Lower lobe of right lung (tissue), 2 donors: ENCODE results near the gene ITGB5. TPM values are rescaled to one million over a fixed set of nuclear protein-coding genes. Genes with fewer than 3 reads are reported as not detected.
A peak's percentile ranks its signal among the peaks of the same experiment; 100 is the strongest.

Experiments
- ATAC-seq, 2 donors: fragments of 200-7000 bp; cut with Tn5 transposase; one replicate each; pipeline ENCODE4 v1.9.1; 2020 to 2022; ENCODE audit warnings: mild to moderate bottlenecking in 2 of 2, moderate library complexity in 2 of 2
- DNase-seq: peaks from one replicate; pipeline ENCODE4 v3.0.0-alpha.2; 2020
- H3K27ac ChIP-seq: fragments of 200-600 bp; one replicate; pipeline ENCODE4 v1.8.0; 2022
- H3K27me3 ChIP-seq: fragments of 200-600 bp; one replicate; pipeline ENCODE4 v1.8.0; 2022; ENCODE audit warnings: low read depth
- H3K36me3 ChIP-seq: fragments of 200-600 bp; one replicate; pipeline ENCODE4 v1.8.0; 2022; ENCODE audit warnings: mild to moderate bottlenecking
- H3K4me1 ChIP-seq: fragments of 200-600 bp; one replicate; pipeline ENCODE4 v1.8.0; 2022
- H3K4me3 ChIP-seq: fragments of 200-600 bp; one replicate; pipeline ENCODE4 v1.8.0; 2022; ENCODE audit warnings: mild to moderate bottlenecking
- H3K9me3 ChIP-seq: fragments of 200-600 bp; one replicate; pipeline ENCODE4 v1.8.0; 2022
- CTCF ChIP-seq: fragments of 200-600 bp; IDR thresholded peaks from one replicate; pipeline ENCODE4 v1.8.0; 2022; ENCODE audit warnings: antibody characterized with exemption, mild to moderate bottlenecking
- intact Hi-C: fragments of 100-400 bp; cut with DNase I; formaldehyde crosslinking; loops from one replicate; pipeline ENCODE4 v1.11.0; 2022
- total RNA-seq: library from RNA; stranded (reverse); fragmentation: NEBNext Ultra II Directional; extraction: Animal tissue kit (Norgen Biotek cat#: 25700); gene quantifications from one replicate; pipeline ENCODE4 v1.2.1, GENCODE V29; 2021
- donor health status: DM: no; HTN: yes; CAD: no; lungs with severe emphysema.

The ITGB5 gene
- total RNA-seq, 1 donor from 2014 or later: 93.1 TPM

- TF ChIP-seq CTCF: no peak
- intact Hi-C loops: no loop called here
- Histone ChIP-seq H3K27ac (no peak overlapping the region), H3K4me1 (peaks cover 15% of the 10 kb centered on the region), H3K36me3 (peaks cover 15% of the 10 kb centered on the region), H3K27me3 (no peaks in the 10 kb centered on the region), H3K9me3 (no peaks in the 10 kb centered on the region), H3K4me3 (no peak overlapping the region)
- ATAC-seq (no peak), DNase-seq (no peak)
These were observed 36.5 kb downstream of the ITGB5 start for GRCh38 chr3:124850633-124851032.

GRCh38 chr3:124850212-124850611, 37.0 kb downstream of the ITGB5 start:
- Histone ChIP-seq H3K36me3 (peaks cover 13% of the 10 kb centered on the region), H3K9me3 (no peaks in the 10 kb centered on the region), H3K4me1 (peaks cover 19% of the 10 kb centered on the region), H3K27me3 (no peaks in the 10 kb centered on the region), H3K27ac (peak overlapping the region; percentile 0), H3K4me3 (no peak overlapping the region)
- ATAC-seq (no peak), DNase-seq (no peak)
- TF ChIP-seq CTCF: no peak
- intact Hi-C loops: no loop called here

GRCh38 chr3:124848300-124848699, 38.9 kb downstream of the ITGB5 start:
- H3K36me3 ChIP-seq: peaks cover 10% of the 10 kb centered on the region
- ATAC-seq (no peak), DNase-seq (no peak)
- no peak overlapping the region for H3K4me3 ChIP-seq
- peaks cover 34% of the 10 kb centered on the region for H3K4me1 ChIP-seq
- H3K9me3 ChIP-seq: no peaks in the 10 kb centered on the region
- H3K27me3 ChIP-seq: no peaks in the 10 kb centered on the region
- no peak for TF ChIP-seq CTCF
- H3K27ac ChIP-seq: no peak overlapping the region
- intact Hi-C loops: no loop called here

GRCh38 chr3:124847863-124848262, 39.3 kb downstream of the ITGB5 start:
- Histone ChIP-seq H3K27me3 (no peaks in the 10 kb centered on the region), H3K4me1 (peaks cover 34% of the 10 kb centered on the region), H3K27ac (no peak overlapping the region), H3K4me3 (no peak overlapping the region), H3K9me3 (no peaks in the 10 kb centered on the region), H3K36me3 (peaks cover 10% of the 10 kb centered on the region)
- DNase-seq: no peak
- ATAC-seq: no peak
- no peak for TF ChIP-seq CTCF
- intact Hi-C loops: no loop called here

GRCh38 chr3:124847051-124847450, 40.1 kb downstream of the ITGB5 start:
- no peaks in the 10 kb centered on the region for H3K9me3 ChIP-seq
- ATAC-seq (no peak), DNase-seq (no peak)
- no peak overlapping the region for H3K4me3 ChIP-seq
- no peak for TF ChIP-seq CTCF
- H3K4me1 ChIP-seq: peaks cover 34% of the 10 kb centered on the region
- intact Hi-C loops: no loop called here
- peaks cover 10% of the 10 kb centered on the region for H3K36me3 ChIP-seq
- no peaks in the 10 kb centered on the region for H3K27me3 ChIP-seq
- H3K27ac ChIP-seq: peak overlapping the region; percentile 19

- intact Hi-C loops: no loop called here
- Histone ChIP-seq H3K27me3 (no peaks in the 10 kb centered on the region), H3K4me1 (peaks cover 30% of the 10 kb centered on the region), H3K9me3 (no peaks in the 10 kb centered on the region), H3K4me3 (no peak overlapping the region), H3K36me3 (peaks cover 12% of the 10 kb centered on the region), H3K27ac (peak overlapping the region; percentile 67)
- no peak for TF ChIP-seq CTCF
- ATAC-seq: no peak
- no peak for DNase-seq
These were observed 41.0 kb downstream of the ITGB5 start for GRCh38 chr3:124846189-124846588.
